Colonic mucosa (tissue), 4 donors: ENCODE results near the gene SPOCK2. TPM values are rescaled to one million over a fixed set of nuclear protein-coding genes. Genes with fewer than 3 reads are reported as not detected.

Experiments
- DNase-seq: peaks from one replicate; pipeline ENCODE4 v3.0.0-alpha.2; 2020
- H3K27ac ChIP-seq: fragments of 200-600 bp; one replicate; pipeline ENCODE4 v1.8.0; 2021
- H3K27me3 ChIP-seq: fragments of 200-600 bp; one replicate; pipeline ENCODE4 v1.8.0; 2021
- H3K36me3 ChIP-seq: fragments of 200-600 bp; one replicate; pipeline ENCODE4 v1.8.0; 2021
- H3K4me1 ChIP-seq: fragments of 200-600 bp; one replicate; pipeline ENCODE4 v1.8.0; 2021; ENCODE audit warnings: mild to moderate bottlenecking
- H3K4me3 ChIP-seq: fragments of 200-600 bp; one replicate; pipeline ENCODE4 v1.8.0; 2021
- H3K9ac ChIP-seq, 2 donors: one replicate each; pipeline ENCODE4 v1.7.0; 2013; ENCODE audit warnings: control low read depth in 2 of 2, low read depth in 2 of 2, low read length in 2 of 2
- H3K9me3 ChIP-seq: fragments of 200-600 bp; one replicate; pipeline ENCODE4 v1.8.0; 2021
- CTCF ChIP-seq: fragments of 200-600 bp; IDR thresholded peaks from one replicate; pipeline ENCODE4 v1.8.0; 2022; ENCODE audit warnings: antibody characterized with exemption, mild to moderate bottlenecking
- intact Hi-C: fragments of 100-400 bp; cut with DNase I; formaldehyde crosslinking; loops from one replicate; pipeline ENCODE4 v1.14.1; 2022
- total RNA-seq, 2 donors: library from RNA; stranded (reverse); fragmentation: NEBNext Ultra II Directional in 1 of 2; extraction: Animal tissue kit (Norgen Biotek cat#: 25700) in 1 of 2; gene quantifications; one replicate each; pipeline ENCODE4 v1.2.1, GENCODE V29; 2021
- donor health status: healthy.
- donor health status: DM: no; HTN: no; CAD: no.
- donor health status: DM: no; HTN: no; CAD: no.

The SPOCK2 gene
- total RNA-seq, 2 donors from 2014 or later = 4.7 to 6.5 TPM

- intact Hi-C loops = loop anchor here (5.0 kb wide), 1 partner anchor 293 kb away; no protein-coding TSS in a partner anchor
- no peaks in the 10 kb centered on the region for H3K27me3 ChIP-seq
- DNase-seq = no peak
- no peaks in the 10 kb centered on the region for H3K4me1 ChIP-seq
- no peak overlapping the region for H3K9ac ChIP-seq
- TF ChIP-seq CTCF = peak; percentile 25
- no peaks in the 10 kb centered on the region for H3K36me3 ChIP-seq
- no peaks in the 10 kb centered on the region for H3K9me3 ChIP-seq
- no peak overlapping the region for H3K27ac ChIP-seq
- no peak overlapping the region for H3K4me3 ChIP-seq
Observed at GRCh38 chr10:72044417-72045041, 43.8 kb downstream of the SPOCK2 start.

- intact Hi-C loops = no loop called here
- no peak overlapping the region for H3K27ac ChIP-seq
- no peaks in the 10 kb centered on the region for H3K9me3 ChIP-seq
- no peaks in the 10 kb centered on the region for H3K27me3 ChIP-seq
- no peak for TF ChIP-seq CTCF
- H3K9ac ChIP-seq = no peak overlapping the region
- no peak overlapping the region for H3K4me3 ChIP-seq
- no peak for DNase-seq
- H3K4me1 ChIP-seq = no peaks in the 10 kb centered on the region
- no peaks in the 10 kb centered on the region for H3K36me3 ChIP-seq
Observed at GRCh38 chr10:72043016-72043834, 45.1 kb downstream of the SPOCK2 start.

GRCh38 chr10:72041491-72041890 lies 46.9 kb downstream of the SPOCK2 start:
- no peak for TF ChIP-seq CTCF
- intact Hi-C loops = no loop called here

GRCh38 chr10:72039377-72039776 lies 49.0 kb downstream of the SPOCK2 start:
- Histone ChIP-seq H3K4me3 (no peak overlapping the region), H3K9ac (no peak overlapping the region), H3K27ac (no peak overlapping the region), H3K36me3 (no peaks in the 10 kb centered on the region), H3K9me3 (no peaks in the 10 kb centered on the region), H3K27me3 (no peaks in the 10 kb centered on the region), H3K4me1 (no peaks in the 10 kb centered on the region)
- intact Hi-C loops = no loop called here
- TF ChIP-seq CTCF = no peak
- no peak for DNase-seq

More at GRCh38 chr10:72041491-72041890, 46.9 kb downstream of the SPOCK2 start:
- H3K9ac ChIP-seq = no peak overlapping the region
- no peaks in the 10 kb centered on the region for H3K9me3 ChIP-seq
- H3K4me3 ChIP-seq = no peak overlapping the region
- H3K27me3 ChIP-seq = no peaks in the 10 kb centered on the region
- no peaks in the 10 kb centered on the region for H3K36me3 ChIP-seq
- no peaks in the 10 kb centered on the region for H3K4me1 ChIP-seq
- DNase-seq = no peak
- H3K27ac ChIP-seq = no peak overlapping the region

- intact Hi-C loops = no loop called here
- Histone ChIP-seq H3K36me3 (no peaks in the 10 kb centered on the region), H3K9ac (no peak overlapping the region), H3K27me3 (no peaks in the 10 kb centered on the region), H3K4me3 (no peak overlapping the region), H3K4me1 (no peaks in the 10 kb centered on the region), H3K27ac (no peak overlapping the region), H3K9me3 (no peaks in the 10 kb centered on the region)
- no peak for TF ChIP-seq CTCF
- DNase-seq = no peak
Observed at GRCh38 chr10:72038458-72039001, 49.8 kb downstream of the SPOCK2 start.
